NT2/D1 (cell line): ENCODE results near the gene NLK.

Experiments used
- YY1 ChIP-seq: IDR thresholded peaks from 2 replicates; pipeline ENCODE4 v1.6.1; 2011; ENCODE audit not compliant: insufficient read length, insufficient read depth
- ZNF274 ChIP-seq: IDR thresholded peaks from 2 replicates; pipeline ENCODE4 v1.6.1; 2011; ENCODE audit warnings: mild to moderate bottlenecking, low read depth, low read length

GRCh38 chr17:28196636-28197035 is 154.2 kb downstream of the NLK start:
- no peak for TF ChIP-seq ZNF274
- TF ChIP-seq YY1 = no peak
